Epidermal melanocyte (primary cell): Measurements from ENCODE around the gene ZBTB7C.
"Not testable (repeated sequence)": the region's sequence is repeated elsewhere in the genome, so short reads cannot be mapped to it uniquely, and the experiment has no call there.

Experiments used
- DNase-seq: peaks from one replicate; pipeline ENCODE4 v3.0.0; 2011; ENCODE audit warnings: low spot score; ENCODE audit not compliant: insufficient read length

The ZBTB7C gene

DNA sequence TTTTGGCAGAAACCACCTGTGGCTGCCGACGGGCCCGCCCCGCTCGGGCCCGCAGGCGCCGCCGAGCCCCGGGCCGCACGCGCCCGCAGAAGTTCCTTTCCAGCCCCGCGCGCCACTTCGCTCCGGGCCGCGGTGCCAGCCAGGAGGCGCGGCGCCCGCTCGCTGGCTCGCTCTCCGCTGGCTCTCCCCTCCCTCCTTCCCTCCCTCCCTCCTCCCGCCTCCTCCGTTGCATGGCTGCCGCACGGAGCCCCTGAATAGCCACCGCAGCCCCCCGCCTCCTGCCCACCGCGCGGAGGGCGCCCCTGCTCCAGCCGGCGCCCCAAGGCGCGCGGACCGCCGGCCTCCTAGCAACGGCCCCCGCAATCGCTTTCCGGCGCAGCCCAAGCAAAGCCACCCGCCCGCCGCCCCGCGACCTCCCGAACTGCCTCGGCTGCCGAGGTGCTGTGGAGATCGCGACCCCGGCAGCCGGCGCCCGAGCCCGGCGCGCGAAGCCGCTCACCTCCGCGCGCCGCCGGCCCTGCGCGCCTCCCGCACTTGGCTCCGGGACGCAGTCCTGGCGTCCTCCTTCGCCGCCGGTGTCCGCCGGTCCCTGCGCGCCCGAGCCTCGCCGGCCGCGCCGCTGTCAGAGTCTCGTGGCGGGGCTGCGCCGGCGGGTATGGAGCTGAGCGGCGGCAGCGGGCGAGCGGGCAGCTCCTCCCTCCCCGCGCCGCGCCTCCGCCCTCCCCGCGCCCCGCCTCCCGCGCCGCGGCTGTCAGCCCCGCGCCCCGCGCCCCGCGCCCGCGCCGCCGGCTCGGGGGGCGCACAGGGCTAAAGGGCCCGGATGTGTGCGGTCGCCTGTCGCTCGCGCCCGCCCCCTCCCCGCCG lies at the start of gene ZBTB7C:
Gene ZBTB7C, minus strand, starts transcription at position 657 of the 864 bp plus-strand sequence.
- no peak for DNase-seq

GRCh38 chr18:48456838-48457237 lies 47.7 kb upstream of the ZBTB7C start:
- DNase-seq, result no peak

DNA sequence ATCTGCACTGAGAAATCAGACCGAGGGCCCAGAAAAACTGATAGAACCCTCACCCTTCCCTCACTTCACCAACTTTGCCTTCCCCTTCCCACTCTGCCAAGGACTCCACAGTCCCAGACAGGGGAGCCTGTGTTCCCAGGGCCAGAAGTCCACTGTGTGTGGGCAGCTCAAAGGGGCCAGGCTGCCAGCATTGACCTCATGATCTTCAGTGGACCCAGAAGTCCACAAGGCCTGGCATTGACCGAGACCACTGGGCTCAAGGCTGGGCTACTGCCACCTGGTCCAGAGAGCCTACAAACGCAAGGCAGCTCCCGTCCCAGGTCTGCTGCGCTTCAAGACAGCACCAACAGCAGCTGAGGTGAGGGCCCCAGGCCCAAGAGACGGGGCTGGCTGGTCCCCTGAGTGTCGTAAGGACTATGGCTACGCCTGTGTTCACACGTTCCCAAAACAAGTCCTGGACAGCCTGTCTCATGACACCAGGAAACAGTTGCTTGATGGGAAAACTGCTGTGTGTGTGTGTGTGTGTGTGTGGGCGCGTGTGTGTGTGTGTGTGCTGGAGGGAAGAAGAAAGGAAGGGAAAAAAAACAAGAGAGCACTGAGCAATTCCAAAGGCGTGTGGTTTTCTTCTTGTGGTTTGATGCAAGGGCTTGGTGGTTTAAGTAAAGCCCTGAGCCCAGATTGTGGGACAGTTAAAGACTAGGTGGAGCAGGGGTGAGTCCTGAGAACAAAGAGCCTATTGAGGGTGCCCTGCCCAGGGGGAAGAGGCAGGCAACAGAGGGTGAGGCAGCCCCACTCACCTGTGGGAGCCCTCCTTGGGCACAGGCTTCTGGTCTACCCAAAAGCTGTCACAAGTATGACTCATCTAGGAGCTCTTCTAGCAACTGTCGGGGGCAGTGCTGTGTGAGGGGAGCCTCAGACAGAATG lies 46.6 kb upstream of the ZBTB7C start:
- no peak for DNase-seq

DNA sequence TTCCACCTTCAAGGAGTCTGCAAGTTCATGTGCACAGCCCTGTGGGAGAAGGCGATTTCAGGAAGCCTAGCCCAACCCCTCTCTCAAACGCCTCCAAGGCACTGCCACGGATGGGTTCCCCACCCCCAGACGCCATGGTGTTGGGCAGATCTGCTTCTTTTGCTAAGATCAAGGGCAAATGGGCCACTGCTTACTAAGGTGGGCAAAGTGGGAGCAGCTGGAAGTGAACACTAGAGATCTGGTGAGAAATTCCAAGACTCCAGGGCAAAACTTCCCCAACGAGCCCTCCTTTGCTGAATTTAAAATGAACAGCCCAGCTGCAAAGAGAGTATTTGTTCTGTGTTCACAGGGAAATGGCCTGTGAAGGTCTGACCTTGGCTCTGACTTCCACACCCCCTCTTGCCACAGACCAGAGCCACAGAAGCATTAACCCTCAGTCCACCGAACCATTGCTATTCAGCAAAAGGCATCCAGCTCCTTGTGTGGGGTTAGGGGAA lies 45.1 kb upstream of the ZBTB7C start:
- no peak for DNase-seq

DNA sequence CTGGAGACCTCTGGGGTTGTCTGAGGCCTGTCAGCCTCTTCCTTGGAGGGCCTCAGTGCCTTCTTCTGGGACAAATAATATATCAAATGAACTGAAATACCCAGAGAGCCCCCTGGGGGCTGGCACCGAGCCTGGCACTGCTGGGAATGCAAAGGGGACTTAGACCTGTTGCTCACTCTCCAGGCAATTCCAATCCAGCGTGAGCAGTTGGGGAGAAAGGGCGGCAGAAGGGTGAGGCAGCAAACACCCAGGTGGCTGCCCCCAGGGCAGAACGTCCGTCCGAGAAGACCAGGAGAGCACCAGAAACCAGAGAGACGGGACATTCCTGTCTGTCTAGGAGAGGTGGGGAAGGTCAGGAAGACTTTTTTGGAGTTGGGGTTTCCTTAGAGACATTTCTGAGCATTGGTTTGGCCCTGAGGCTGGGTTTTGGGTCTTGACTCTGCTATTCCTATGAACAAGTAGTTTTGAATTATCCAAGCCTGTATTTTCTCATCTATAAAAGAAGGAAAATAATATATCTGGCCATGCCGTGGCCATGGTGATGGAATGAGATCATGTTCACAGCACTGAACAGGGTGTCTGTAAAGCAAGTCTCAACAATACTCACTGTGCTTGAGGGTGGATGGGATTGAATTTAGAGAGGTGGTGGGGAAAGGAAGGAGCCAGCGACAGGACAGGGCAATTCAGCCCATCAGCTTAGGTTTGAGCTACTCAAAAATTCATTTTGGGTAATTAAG lies 44.3 kb upstream of the ZBTB7C start:
- DNase-seq, result no peak

- no peak for DNase-seq
Measured at GRCh38 chr18:48452861-48453323, 43.7 kb upstream of the ZBTB7C start.

DNA sequence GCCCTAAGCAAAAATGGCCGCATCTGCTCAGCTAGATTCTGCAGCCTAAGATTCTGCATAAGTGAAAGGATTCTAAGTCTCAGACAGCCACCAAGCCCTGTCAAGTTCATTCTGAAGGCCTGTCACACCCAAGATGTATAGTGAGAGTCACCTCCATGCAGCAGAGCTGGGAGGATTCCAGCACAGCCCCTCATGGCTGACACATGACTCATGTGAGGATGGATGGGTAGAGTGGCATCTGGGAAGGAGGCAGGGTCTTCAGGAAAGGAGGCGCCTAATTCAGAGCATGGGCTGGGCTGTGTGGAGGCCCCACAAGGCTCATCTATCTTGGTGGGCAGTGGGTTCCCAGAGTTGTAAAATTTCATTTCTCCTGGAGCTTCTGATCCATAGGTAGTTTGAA lies 41.5 kb upstream of the ZBTB7C start:
- no peak for DNase-seq

DNA sequence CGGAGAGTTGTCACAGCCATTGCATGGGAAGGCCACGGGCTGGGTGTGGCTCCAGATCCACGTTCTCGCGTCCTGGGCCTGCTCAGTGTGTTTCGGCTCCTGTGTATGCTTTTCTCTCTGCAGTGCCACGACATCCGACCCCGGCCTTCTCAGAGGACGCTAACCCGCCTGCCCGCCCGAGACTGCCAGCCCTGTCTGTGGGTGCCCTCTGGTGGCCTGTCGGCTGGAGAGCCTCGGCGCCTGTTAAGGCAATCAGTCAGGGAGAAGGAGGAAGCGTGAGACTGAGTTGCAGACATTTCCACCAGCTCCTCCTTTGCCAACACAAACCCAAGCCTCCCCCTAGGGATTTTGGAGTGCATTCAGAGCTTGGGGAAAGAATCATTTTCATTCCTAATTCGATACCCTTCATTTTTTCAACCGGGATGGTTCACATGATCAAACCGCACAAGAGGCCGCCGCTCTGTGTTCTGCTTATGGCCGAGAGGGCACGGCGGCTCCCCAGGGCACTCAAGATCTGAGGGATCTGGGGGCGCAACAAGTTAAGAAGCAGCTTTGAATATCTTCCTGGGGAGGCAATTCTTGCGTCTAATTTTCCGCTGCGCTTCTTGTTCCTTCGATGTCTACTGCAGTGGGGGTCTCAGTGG lies 37.5 kb upstream of the ZBTB7C start:
- peak; percentile 69 for DNase-seq

GRCh38 chr18:48445540-48445939 lies 36.4 kb upstream of the ZBTB7C start:
- no peak for DNase-seq

DNA sequence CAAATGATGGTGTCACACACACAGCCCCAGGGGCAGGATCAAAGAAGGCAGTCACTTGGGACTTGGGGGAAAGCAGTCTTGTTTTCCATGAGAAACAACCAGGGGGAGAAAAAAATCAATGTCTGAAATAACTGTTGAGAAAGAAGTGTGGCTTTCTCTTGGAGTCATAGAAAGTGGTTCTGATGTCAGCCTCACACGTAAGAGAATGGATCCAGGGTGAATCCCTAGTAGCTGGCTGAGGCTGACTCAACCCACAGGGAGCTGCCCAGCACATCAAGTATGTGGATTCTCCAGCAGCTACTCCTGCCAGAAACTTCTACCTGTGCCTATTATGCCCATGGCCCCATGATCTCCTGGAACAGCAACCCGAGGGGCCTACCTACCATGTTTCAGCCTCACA lies 33.6 kb upstream of the ZBTB7C start:
- DNase-seq, result no peak

- no peak for DNase-seq
Measured at GRCh38 chr18:48441405-48441881, 32.3 kb upstream of the ZBTB7C start.

DNA sequence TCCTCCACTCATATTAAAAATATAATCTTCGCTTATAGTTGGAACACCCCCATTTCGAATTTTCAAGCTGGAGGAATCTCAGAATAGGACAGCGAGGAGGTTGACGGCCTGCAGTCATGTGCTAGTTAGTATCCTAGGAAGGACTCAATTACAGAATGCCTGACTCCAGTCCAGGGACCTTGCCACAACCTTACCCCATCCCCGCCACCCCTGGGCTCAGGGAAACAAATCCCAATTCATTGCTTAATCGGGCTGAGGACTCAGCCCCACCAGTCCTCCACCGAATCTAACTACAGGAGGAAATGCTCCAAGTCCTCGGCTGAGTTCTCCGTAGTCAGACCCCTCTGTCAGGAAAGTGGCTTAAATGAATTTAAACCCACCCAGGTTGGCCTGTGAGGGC lies 31.7 kb upstream of the ZBTB7C start:
- no peak for DNase-seq

GRCh38 chr18:48436907-48437306 lies 27.7 kb upstream of the ZBTB7C start:
- no peak for DNase-seq

GRCh38 chr18:48434382-48434781 lies 25.2 kb upstream of the ZBTB7C start:
- DNase-seq, result not testable (repeated sequence)

GRCh38 chr18:48433541-48433940 lies 24.4 kb upstream of the ZBTB7C start:
- no peak for DNase-seq

- no peak for DNase-seq
Measured at GRCh38 chr18:48430150-48430549, 21.0 kb upstream of the ZBTB7C start.

DNA sequence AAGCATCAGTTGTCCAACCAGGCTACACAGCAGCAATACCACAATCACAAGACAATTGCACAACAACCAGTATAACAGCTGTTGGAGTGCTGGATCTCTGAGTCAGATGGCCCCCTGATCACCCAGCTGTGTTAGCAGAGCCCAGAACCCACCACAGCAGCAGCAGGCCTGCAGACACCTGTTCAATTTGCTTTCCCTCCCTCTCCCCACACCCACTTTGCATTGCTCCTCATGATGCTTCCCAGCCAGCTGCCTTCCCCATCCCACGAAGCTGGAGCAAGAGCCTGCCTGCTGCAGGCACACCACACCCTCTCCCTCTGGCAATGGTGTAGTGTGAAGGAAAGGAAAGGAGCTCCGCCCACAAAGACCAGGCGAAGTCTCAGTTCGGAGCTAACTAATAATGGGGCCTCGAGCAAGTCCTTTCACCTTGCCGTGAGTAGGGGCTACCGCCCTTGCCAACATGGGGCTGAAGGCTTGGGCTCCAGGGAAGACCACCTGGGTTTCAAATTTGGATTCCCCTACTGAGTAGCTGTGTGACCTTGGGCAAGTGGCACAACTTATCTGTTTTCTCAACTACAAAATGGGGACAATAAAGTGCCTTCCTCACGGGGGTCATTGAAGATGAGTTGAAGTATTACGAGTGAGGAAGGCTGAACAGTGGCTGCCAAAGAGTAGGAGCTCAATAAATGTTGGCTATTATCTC lies 19.4 kb upstream of the ZBTB7C start:
- DNase-seq, result no peak

- DNase-seq, result no peak
Measured at GRCh38 chr18:48422947-48423378, 13.8 kb upstream of the ZBTB7C start.

DNA sequence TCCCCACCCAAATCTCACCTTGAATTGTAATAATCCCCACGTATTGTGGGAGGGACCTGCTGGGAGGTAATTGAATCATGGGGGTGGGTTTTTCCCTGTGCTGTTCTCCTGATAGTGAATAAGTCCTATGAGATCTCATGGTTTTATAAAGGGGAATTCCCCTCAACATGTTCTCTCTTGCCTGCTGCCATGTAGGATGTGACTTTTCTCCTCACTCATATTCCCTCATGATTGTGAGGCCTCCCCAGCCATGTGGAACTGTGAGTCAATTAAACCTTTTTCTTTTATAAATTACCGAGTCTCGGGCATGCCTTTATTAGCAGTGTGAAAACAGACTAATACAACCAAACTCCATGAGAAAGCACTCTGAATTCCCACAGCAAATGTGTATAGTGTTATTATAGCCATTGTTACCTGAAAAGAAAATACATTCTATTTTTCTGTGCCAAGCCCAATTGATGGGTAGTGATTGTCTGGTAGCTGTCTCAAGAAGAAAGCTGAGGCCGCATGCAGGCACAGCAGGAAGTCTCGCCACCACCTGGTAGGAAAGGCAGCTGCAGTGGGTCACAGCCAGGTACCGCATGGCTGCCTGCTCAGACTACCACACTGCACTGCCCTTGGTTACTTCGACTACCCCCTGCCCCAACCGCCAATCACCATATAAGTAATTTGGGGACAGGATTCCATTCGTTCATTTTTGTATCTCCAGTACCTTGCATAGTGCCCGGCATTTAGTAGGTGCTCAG lies 10.3 kb upstream of the ZBTB7C start:
- no peak for DNase-seq
